Measurements from ENCODE around the gene CYP46A1.

Gene CYP46A1

DNA sequence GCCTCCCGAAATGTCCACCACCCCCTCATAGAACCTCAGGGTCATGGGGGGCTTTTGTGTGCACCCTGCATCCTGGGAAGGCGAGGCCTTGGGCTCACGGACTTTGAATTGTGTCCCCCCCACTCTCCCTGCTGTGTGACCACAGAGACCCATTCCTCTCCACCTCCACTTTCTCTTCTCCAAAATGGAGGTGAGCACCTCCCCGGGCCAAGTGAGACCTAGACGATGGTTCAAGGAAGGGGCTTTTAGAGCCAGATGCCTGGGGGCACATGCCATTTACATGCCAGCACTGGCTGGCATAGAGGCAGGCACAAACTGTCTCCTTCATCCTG is 33.5 kb downstream of the CYP46A1 start:
- Mint-ChIP-seq H3K4me1 (ENCODE audit: low read depth) (no peaks in the 10 kb centered on the region), H3K36me3 (ENCODE audit: low read depth) (no peaks in the 10 kb centered on the region), H3K9me3 (no peaks in the 10 kb centered on the region), H3K27ac (no peak overlapping the region), H3K27me3 (peaks cover 3% of the 10 kb centered on the region), H3K4me3 (no peak overlapping the region)
- DNase-seq, result no peak

- DNase-seq, result no peak
- H3K4me1 Mint-ChIP-seq (ENCODE audit: low read depth), result no peaks in the 10 kb centered on the region
- H3K4me3 Mint-ChIP-seq, result no peak overlapping the region
- no peak overlapping the region for H3K27ac Mint-ChIP-seq
- H3K36me3 Mint-ChIP-seq (ENCODE audit: low read depth), result no peaks in the 10 kb centered on the region
- no peaks in the 10 kb centered on the region for H3K9me3 Mint-ChIP-seq
- H3K27me3 Mint-ChIP-seq, result peaks cover 3% of the 10 kb centered on the region
Observed at GRCh38 chr14:99718031-99718810, 34.1 kb downstream of the CYP46A1 start.

DNA sequence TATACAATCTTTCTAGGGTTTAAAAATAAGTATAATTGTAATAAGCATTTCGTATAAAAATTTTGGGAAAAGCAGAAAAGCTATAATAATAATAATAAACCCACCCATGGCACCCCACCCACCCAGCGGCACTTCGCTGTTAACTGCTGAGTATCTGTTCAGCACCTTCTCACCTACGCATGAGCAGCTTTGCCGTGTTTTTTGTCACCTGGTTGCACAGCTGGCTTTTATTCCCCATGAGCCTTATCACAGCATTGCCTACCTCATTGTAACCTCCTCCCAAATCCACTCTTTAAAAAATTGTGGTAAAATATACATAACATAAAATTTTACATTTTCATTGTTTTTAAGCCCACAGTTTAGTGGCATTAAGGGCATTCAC is 34.7 kb downstream of the CYP46A1 start:
- H3K9me3 Mint-ChIP-seq, result no peaks in the 10 kb centered on the region
- DNase-seq, result no peak
- no peaks in the 10 kb centered on the region for H3K36me3 Mint-ChIP-seq (ENCODE audit: low read depth)
- no peaks in the 10 kb centered on the region for H3K4me1 Mint-ChIP-seq (ENCODE audit: low read depth)
- no peak overlapping the region for H3K4me3 Mint-ChIP-seq
- H3K27ac Mint-ChIP-seq, result no peak overlapping the region
- H3K27me3 Mint-ChIP-seq, result peaks cover 3% of the 10 kb centered on the region

DNA sequence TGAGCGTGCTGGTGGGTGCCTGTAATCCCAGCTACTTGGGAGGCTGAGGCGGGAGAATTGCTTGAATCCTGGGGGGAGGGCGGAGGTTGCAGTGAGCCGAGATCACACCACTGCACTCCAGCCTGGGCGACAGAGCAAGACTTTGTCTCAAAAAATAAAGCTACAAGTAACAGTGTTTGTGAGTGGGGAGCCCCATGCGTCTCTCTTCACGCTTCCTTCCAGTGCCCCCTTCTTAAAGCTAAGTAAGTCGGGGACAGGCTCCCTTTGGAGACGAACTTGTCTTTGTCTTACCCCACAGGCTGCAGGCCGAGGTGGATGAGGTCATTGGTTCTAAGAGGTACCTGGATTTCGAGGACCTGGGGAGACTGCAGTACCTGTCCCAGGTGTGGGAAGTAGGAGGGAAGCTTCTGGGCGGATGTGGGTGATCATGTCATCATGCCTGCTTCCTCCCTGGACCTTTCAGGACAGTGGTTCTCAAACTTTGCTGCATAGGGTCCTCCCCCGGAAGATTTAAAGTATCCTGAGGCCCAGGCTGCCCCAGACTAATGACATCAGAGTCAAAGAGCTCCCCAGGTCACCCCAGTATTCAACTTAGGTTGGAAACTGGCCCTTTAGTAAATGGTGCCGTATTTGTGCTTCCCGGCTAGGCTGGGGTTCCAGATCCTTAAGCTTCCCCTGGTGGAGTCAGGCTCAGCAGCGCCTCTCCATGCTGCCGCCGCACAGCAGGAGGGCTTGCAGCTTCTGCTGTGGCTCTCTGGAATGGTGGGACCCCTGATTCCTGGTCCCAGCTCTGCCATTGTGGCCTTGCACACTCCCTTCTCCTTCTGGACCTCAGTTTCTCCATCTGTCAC is 37.1 kb downstream of the CYP46A1 start:
- no peak overlapping the region for H3K27ac Mint-ChIP-seq
- DNase-seq, result no peak

GRCh38 chr14:99721792-99722516 is 37.9 kb downstream of the CYP46A1 start:
- H3K9me3 Mint-ChIP-seq, result no peaks in the 10 kb centered on the region
- peaks cover 15% of the 10 kb centered on the region for H3K27me3 Mint-ChIP-seq
- no peak for DNase-seq
- H3K4me1 Mint-ChIP-seq (ENCODE audit: low read depth), result no peaks in the 10 kb centered on the region
- no peak overlapping the region for H3K4me3 Mint-ChIP-seq
- H3K27ac Mint-ChIP-seq, result no peak overlapping the region
- no peaks in the 10 kb centered on the region for H3K36me3 Mint-ChIP-seq (ENCODE audit: low read depth)

More for the DNA sequence above, 37.1 kb downstream of the CYP46A1 start:
- Mint-ChIP-seq H3K27me3 (peaks cover 9% of the 10 kb centered on the region), H3K36me3 (ENCODE audit: low read depth) (no peaks in the 10 kb centered on the region), H3K4me1 (ENCODE audit: low read depth) (no peaks in the 10 kb centered on the region), H3K4me3 (no peak overlapping the region), H3K9me3 (no peaks in the 10 kb centered on the region)

DNA sequence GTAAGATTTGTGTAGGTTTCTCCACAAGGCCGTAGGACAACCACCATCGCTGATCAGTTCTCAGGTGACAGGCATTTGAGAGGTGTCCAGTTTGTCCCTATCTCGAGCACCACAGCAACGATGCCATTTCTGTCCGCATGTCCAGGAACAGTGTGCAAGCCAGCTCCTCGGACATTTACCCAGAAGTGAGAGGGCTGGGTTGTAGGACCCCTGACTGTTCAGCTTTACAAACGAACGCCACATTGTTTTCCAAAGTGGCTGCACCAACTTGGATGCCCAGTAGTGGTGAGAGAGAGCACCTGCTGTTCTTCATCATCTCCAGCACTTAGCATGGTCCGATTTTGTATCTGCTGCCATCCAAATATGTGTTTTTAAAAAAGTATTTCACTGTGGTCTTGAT is 38.6 kb downstream of the CYP46A1 start:
- H3K36me3 Mint-ChIP-seq (ENCODE audit: low read depth), result no peaks in the 10 kb centered on the region
- H3K4me1 Mint-ChIP-seq (ENCODE audit: low read depth), result no peaks in the 10 kb centered on the region
- no peaks in the 10 kb centered on the region for H3K9me3 Mint-ChIP-seq
- no peak overlapping the region for H3K27ac Mint-ChIP-seq
- H3K27me3 Mint-ChIP-seq, result peaks cover 21% of the 10 kb centered on the region
- peak; percentile 7 for DNase-seq
- H3K4me3 Mint-ChIP-seq, result no peak overlapping the region

- no peak overlapping the region for H3K4me3 Mint-ChIP-seq
- no peaks in the 10 kb centered on the region for H3K36me3 Mint-ChIP-seq (ENCODE audit: low read depth)
- H3K27ac Mint-ChIP-seq, result no peak overlapping the region
- H3K9me3 Mint-ChIP-seq, result no peaks in the 10 kb centered on the region
- peaks cover 34% of the 10 kb centered on the region for H3K27me3 Mint-ChIP-seq
- no peaks in the 10 kb centered on the region for H3K4me1 Mint-ChIP-seq (ENCODE audit: low read depth)
- peak; percentile 7 for DNase-seq
Observed at GRCh38 chr14:99724196-99724891, 40.2 kb downstream of the CYP46A1 start.

- Mint-ChIP-seq H3K27ac (no peak overlapping the region), H3K27me3 (peaks cover 38% of the 10 kb centered on the region), H3K4me1 (ENCODE audit: low read depth) (no peaks in the 10 kb centered on the region), H3K36me3 (ENCODE audit: low read depth) (no peaks in the 10 kb centered on the region), H3K9me3 (no peaks in the 10 kb centered on the region), H3K4me3 (no peak overlapping the region)
- peak; percentile 16 for DNase-seq
Observed at GRCh38 chr14:99724939-99725773, 41.1 kb downstream of the CYP46A1 start.

DNA sequence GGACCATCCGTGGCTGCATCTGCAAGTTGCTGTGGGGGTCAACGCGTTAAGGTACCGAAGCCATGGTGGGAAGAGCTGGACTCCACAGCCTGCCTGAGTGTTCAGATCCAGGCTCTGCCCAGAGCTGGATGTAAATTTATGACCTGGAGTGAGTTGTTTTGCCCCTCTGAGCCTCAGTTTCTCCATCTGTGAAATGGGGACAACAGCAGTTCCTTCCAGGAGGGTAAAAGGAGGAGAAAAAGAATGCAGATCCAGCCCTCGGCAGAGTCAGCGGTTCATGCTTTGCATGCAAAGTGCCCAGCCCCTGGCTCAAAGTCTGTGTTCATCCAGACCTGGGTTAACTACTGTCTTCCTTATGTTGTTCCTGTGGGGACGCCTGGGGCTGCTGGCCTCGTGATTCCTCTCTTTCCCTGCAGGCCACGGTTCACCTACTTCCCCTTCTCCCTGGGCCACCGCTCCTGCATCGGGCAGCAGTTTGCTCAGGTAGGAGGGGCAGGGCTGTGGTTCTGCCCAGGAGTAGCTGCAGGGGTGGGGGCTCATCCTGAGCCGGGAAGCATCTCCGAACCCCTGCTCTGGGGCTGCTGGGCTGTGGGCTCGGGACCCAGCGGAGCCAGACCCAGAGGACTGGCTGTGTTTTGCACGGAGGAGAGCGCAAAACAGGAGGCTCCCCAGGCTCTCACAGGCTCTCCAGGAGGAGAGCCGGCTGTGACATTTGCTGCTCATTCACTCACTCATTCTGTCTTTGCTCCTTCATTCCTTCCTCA is 41.9 kb downstream of the CYP46A1 start:
- Mint-ChIP-seq H3K27ac (no peak overlapping the region), H3K36me3 (ENCODE audit: low read depth) (no peaks in the 10 kb centered on the region), H3K4me1 (ENCODE audit: low read depth) (no peaks in the 10 kb centered on the region), H3K4me3 (no peak overlapping the region), H3K9me3 (no peaks in the 10 kb centered on the region), H3K27me3 (peaks cover 42% of the 10 kb centered on the region)
- peak; percentile 17 for DNase-seq

DNA sequence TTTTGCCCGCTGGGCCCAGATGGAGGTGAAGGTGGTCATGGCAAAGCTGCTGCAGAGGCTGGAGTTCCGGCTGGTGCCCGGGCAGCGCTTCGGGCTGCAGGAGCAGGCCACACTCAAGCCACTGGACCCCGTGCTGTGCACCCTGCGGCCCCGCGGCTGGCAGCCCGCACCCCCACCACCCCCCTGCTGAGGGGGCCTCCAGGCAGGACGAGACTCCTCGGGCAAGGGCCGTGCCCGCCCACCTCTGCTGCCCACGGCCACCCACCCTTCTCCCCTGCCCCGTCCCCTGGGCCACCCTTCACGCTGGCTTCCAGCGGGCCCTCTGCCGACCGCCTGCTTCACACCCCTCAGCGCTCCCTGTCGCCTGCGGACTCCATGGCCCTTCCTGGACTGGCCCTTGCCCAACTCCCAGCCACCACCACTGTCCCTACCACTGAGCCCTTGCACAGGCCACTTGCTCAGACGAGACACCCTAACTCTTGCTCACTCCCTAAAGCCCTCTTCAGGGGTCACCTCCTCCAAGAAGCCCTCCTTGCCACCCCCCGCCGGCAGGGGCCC is 42.5 kb downstream of the CYP46A1 start:
- Mint-ChIP-seq H3K4me1 (ENCODE audit: low read depth) (no peaks in the 10 kb centered on the region), H3K9me3 (no peaks in the 10 kb centered on the region), H3K27me3 (peaks cover 42% of the 10 kb centered on the region), H3K4me3 (no peak overlapping the region), H3K27ac (no peak overlapping the region), H3K36me3 (ENCODE audit: low read depth) (no peaks in the 10 kb centered on the region)
- DNase-seq, result peak; percentile 9

GRCh38 chr14:99727096-99727870 is 43.2 kb downstream of the CYP46A1 start:
- Mint-ChIP-seq H3K9me3 (no peaks in the 10 kb centered on the region), H3K27me3 (peaks cover 44% of the 10 kb centered on the region), H3K36me3 (ENCODE audit: low read depth) (no peaks in the 10 kb centered on the region), H3K27ac (no peak overlapping the region), H3K4me3 (no peak overlapping the region), H3K4me1 (ENCODE audit: low read depth) (no peaks in the 10 kb centered on the region)
- peak; percentile 11 for DNase-seq

GRCh38 chr14:99728231-99728920 is 44.3 kb downstream of the CYP46A1 start:
- peak; percentile 20 for DNase-seq
- Mint-ChIP-seq H3K27me3 (peaks cover 52% of the 10 kb centered on the region), H3K36me3 (ENCODE audit: low read depth) (no peaks in the 10 kb centered on the region), H3K9me3 (no peaks in the 10 kb centered on the region), H3K4me1 (ENCODE audit: low read depth) (no peaks in the 10 kb centered on the region), H3K4me3 (no peak overlapping the region), H3K27ac (no peak overlapping the region)

Data from activated T-cell treated with anti-CD3 and anti-CD28 coated beads, Interleukin-2, amount 50 U/mL, for 24 hours (primary cell).